GM12878 (cell line): ENCODE measurements around the gene C9orf72. TPM values are rescaled to one million over a fixed set of nuclear protein-coding genes. Genes with fewer than 3 reads are reported as not detected.

Experiments
- CBX5 ChIP-seq: sonication (generic); IDR thresholded peaks from 2 replicates; pipeline ENCODE4 v1.6.1; 2016; ENCODE audit warnings: low read depth, moderate library complexity, mild to moderate bottlenecking, inconsistent platforms
- DPF2 ChIP-seq: fragments of 450-650 bp; IDR thresholded peaks from 2 replicates; pipeline ENCODE4 v1.6.1; 2017; ENCODE audit warnings: mild to moderate bottlenecking
- LARP7 ChIP-seq: fragments of 450-650 bp; IDR thresholded peaks from 2 replicates; pipeline ENCODE4 v1.6.1; 2017; ENCODE audit warnings: mild to moderate bottlenecking
- NR2C1 ChIP-seq: fragments of 450-650 bp; IDR thresholded peaks from 2 replicates; pipeline ENCODE4 v1.6.1; 2017; ENCODE audit warnings: antibody characterized with exemption, mild to moderate bottlenecking, moderate library complexity
- RAD21 ChIP-seq: IDR thresholded peaks from 2 replicates; pipeline ENCODE4 v1.6.1; 2011; ENCODE audit warnings: mild to moderate bottlenecking, low read depth, low read length, moderate library complexity; ENCODE audit not compliant: insufficient read depth
- RBBP5 ChIP-seq: fragments of 200-600 bp; sonication (generic); conservative IDR thresholded peaks from 2 replicates; pipeline ENCODE4 v1.6.1; 2016
- RELA ChIP-seq: fragments of 450-650 bp; IDR thresholded peaks from 2 replicates; pipeline ENCODE4 v1.8.0; 2014; ENCODE audit warnings: borderline replicate concordance; ENCODE audit not compliant: partially characterized antibody
- SMAD5 ChIP-seq: IDR thresholded peaks from 2 replicates; pipeline ENCODE4 v1.6.1; 2016; ENCODE audit warnings: antibody characterized with exemption, low read depth
- SMARCA5 ChIP-seq: fragments of 450-650 bp; IDR thresholded peaks from 2 replicates; pipeline ENCODE4 v1.6.1; 2017; ENCODE audit warnings: mild to moderate bottlenecking
- SMC3 ChIP-seq: IDR thresholded peaks from 2 replicates; pipeline ENCODE4 v1.6.1; 2011; ENCODE audit warnings: low read length, improper control_type of control experiment, borderline replicate concordance
- SREBF1 ChIP-seq: IDR thresholded peaks from 2 replicates; pipeline ENCODE4 v1.6.1; 2012; ENCODE audit warnings: mild to moderate bottlenecking, low read length
- TCF12 ChIP-seq: IDR thresholded peaks from 2 replicates; pipeline ENCODE4 v1.6.1; 2011; ENCODE audit warnings: low read depth, mild to moderate bottlenecking, low read length
- ZNF24 ChIP-seq: fragments of 450-650 bp; IDR thresholded peaks from 2 replicates; pipeline ENCODE4 v1.6.1; 2017; ENCODE audit warnings: antibody characterized with exemption, mild to moderate bottlenecking
- polyA plus RNA-seq, 11 experiments: library from polyadenylated mRNA; depleted of rRNA in 4 of 11; unstranded in 6 of 11; stranded (reverse) in 5 of 11; fragments of >200 nt; fragmentation: Nextera tagmentation in 4 of 11; fragmentation: Illumina TruSeq in 1 of 11; extraction: Ambion mirVana in 4 of 11; extraction: Trizol in 1 of 11; gene quantifications; 1 replicate in 1 of 11; 2 replicates in 10 of 11; pipeline versions ENCODE4 v1.2.1 to v1.2.3, GENCODE V29; 2011 to 2016; ENCODE audit warnings: inconsistent platforms in 2 of 11, missing spikeins in 2 of 11, low read depth in 1 of 11
- total RNA-seq, 4 experiments: library from RNA; depleted of rRNA in 3 of 4; stranded (reverse); fragments of >200 nt in 3 of 4; fragmentation: Illumina TruSeq in 1 of 4; extraction: Trizol in 1 of 4; gene quantifications; 2 replicates each; pipeline versions ENCODE4 v1.2.1 to v1.2.3, GENCODE V29; 2013 to 2021
- TF ChIP-seq, protein P1 (sequence below): fragments of 450-650 bp; IDR thresholded peaks from 2 replicates; pipeline ENCODE4 v1.6.1; 2017; ENCODE audit warnings: mild to moderate bottlenecking, moderate library complexity
- TF ChIP-seq, protein P2 (sequence below): fragments of 450-650 bp; conservative IDR thresholded peaks from 2 replicates; pipeline ENCODE4 v1.6.1; 2017; ENCODE audit warnings: mild to moderate bottlenecking, moderate library complexity
- TF ChIP-seq, protein P3 (sequence below): IDR thresholded peaks from 2 replicates; pipeline ENCODE4 v1.6.1; 2011; ENCODE audit warnings: borderline replicate concordance, low read depth, mild to moderate bottlenecking, moderate library complexity, low read length; ENCODE audit not compliant: insufficient read depth, poor library complexity, severe bottlenecking

The C9orf72 gene
- total and polyA plus RNA-seq, 10 of the 15 experiments (the other 5 are each of a cell fraction or from before 2014, with no cell fraction given) = 4.8 to 9.0 (median 6.4) TPM

DNA sequence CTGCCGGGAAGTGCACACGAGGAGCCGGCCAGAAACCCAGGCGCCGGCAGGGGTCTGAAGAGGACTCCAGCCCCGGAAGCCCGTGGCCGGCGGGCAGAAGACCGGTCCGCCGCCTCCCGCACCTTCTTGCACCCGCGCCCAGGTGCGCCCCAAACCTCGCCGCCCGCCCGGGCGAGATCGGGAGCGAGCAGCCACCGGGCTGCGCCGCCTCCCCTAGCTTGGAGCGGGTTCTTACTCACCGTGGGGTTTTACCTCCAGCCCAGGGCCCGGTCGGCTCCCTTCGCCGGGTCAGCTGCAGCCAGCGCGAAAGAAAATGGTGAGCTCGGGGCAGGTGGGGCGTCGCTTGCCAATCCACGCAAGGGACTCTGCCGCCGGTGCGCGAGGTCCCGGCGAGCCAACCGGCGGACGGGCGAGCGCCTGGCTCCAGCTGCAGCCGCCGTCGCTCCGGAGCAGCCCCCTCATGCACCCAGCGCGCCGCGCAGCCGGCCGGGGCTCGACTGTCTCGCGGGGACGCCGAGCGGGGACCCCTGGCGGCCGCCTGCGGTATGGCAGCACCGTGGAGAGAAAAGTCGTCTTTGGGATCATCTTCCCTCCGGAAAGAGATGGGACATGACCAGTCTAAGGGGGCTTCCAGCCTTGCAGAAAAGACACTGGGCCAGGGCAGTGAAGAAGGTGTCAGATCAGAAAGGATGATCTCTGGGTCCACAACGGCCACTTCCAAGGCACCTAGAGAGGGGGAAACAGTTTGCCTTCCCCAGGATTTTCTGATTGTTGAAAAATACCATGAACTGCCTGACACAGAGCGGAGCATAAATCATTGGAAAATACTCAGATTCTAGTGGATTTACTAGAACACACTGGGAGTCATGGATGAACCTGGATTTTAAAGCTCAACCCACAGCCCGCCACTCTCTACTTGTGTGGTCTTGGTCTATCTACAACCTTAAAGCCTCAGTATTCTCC, 43.7 kb downstream of the C9orf72 start, which contains the start of gene MOB3B (continued):
- TF ChIP-seq NR2C1 = no peak
- TF ChIP-seq, protein P1, sequence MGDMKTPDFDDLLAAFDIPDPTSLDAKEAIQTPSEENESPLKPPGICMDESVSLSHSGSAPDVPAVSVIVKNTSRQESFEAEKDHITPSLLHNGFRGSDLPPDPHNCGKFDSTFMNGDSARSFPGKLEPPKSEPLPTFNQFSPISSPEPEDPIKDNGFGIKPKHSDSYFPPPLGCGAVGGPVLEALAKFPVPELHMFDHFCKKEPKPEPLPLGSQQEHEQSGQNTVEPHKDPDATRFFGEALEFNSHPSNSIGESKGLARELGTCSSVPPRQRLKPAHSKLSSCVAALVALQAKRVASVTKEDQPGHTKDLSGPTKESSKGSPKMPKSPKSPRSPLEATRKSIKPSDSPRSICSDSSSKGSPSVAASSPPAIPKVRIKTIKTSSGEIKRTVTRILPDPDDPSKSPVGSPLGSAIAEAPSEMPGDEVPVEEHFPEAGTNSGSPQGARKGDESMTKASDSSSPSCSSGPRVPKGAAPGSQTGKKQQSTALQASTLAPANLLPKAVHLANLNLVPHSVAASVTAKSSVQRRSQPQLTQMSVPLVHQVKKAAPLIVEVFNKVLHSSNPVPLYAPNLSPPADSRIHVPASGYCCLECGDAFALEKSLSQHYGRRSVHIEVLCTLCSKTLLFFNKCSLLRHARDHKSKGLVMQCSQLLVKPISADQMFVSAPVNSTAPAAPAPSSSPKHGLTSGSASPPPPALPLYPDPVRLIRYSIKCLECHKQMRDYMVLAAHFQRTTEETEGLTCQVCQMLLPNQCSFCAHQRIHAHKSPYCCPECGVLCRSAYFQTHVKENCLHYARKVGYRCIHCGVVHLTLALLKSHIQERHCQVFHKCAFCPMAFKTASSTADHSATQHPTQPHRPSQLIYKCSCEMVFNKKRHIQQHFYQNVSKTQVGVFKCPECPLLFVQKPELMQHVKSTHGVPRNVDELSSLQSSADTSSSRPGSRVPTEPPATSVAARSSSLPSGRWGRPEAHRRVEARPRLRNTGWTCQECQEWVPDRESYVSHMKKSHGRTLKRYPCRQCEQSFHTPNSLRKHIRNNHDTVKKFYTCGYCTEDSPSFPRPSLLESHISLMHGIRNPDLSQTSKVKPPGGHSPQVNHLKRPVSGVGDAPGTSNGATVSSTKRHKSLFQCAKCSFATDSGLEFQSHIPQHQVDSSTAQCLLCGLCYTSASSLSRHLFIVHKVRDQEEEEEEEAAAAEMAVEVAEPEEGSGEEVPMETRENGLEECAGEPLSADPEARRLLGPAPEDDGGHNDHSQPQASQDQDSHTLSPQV = 0 out of 2 replicates have a peak, but pooled peaks have one; percentile 47
- TF ChIP-seq RELA = peak; percentile 41
- TF ChIP-seq ZNF24 = peak; percentile 61; the same call in 1 of the 2 replicates
- peak; percentile 77 for TF ChIP-seq SMC3
- TF ChIP-seq, protein P2, sequence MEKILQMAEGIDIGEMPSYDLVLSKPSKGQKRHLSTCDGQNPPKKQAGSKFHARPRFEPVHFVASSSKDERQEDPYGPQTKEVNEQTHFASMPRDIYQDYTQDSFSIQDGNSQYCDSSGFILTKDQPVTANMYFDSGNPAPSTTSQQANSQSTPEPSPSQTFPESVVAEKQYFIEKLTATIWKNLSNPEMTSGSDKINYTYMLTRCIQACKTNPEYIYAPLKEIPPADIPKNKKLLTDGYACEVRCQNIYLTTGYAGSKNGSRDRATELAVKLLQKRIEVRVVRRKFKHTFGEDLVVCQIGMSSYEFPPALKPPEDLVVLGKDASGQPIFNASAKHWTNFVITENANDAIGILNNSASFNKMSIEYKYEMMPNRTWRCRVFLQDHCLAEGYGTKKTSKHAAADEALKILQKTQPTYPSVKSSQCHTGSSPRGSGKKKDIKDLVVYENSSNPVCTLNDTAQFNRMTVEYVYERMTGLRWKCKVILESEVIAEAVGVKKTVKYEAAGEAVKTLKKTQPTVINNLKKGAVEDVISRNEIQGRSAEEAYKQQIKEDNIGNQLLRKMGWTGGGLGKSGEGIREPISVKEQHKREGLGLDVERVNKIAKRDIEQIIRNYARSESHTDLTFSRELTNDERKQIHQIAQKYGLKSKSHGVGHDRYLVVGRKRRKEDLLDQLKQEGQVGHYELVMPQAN = peak; percentile 46; the same call in 1 of the 2 replicates
- peak; percentile 88 for TF ChIP-seq LARP7
- TF ChIP-seq SMAD5 = no peak
- TF ChIP-seq RAD21 = peak; percentile 82
- TF ChIP-seq, protein P3, sequence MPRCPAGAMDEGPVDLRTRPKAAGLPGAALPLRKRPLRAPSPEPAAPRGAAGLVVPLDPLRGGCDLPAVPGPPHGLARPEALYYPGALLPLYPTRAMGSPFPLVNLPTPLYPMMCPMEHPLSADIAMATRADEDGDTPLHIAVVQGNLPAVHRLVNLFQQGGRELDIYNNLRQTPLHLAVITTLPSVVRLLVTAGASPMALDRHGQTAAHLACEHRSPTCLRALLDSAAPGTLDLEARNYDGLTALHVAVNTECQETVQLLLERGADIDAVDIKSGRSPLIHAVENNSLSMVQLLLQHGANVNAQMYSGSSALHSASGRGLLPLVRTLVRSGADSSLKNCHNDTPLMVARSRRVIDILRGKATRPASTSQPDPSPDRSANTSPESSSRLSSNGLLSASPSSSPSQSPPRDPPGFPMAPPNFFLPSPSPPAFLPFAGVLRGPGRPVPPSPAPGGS = no peak
- TF ChIP-seq SMARCA5 = peak; percentile 89
- TF ChIP-seq RBBP5 = no peak
- TF ChIP-seq SREBF1 = no peak
- TF ChIP-seq TCF12 = peak; percentile 46; the same call in 1 of the 2 replicates
- TF ChIP-seq DPF2 = peak; percentile 61
- TF ChIP-seq CBX5 = 0 out of 2 replicates have a peak, but pooled peaks have one; percentile 48
